ENCODE data around the gene MRPS10.
"Not testable (repeated sequence)": the region's sequence is repeated elsewhere in the genome, so short reads cannot be mapped to it uniquely, and the experiment has no call there.

The MRPS10 gene

DNA sequence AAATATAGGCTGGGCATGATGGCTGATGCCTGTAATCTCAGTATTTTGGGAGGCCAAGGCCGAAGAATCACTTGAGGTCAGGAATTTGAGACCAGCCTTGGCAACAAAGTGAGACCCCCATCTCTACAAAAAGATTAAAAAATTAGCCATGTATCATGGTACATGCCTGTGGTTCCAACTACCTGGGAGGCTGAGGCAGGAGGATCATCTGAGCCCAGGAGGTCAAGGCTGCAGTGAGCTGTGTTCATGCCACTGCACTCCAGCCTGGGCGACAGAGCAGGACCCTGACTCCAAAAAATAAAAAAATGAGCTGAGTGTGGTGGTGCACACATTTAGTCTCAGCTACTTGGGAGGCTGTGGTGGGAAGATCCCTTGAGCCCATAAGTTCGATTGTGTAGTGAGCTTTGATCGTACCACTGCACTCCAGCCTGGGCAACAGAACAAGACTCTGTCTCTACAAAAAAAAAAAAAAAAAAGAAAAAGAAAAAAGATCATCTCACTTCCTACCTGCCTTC, 12.8 kb downstream of the MRPS10 start:
- no peak for DNase-seq

DNA sequence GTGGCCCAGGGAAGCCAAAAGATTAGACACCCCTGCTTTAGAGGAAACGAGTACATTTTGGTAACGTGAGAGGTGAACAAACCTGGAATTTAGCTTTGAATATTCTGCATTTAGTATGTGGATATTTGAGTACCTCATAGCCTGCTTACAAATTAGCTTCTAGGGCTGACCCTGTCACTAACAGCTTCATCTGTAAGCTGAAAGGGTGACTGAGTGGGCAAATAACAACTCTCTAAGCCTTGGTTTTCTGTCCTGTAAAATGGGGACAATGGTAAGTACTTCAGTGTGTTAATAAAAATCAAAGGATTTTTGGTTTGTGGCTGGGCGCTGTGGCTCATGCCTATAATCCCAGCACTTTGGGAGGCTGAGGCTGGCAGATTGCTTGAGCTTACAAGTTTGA, 14.5 kb downstream of the MRPS10 start:
- no peak for DNase-seq

DNA sequence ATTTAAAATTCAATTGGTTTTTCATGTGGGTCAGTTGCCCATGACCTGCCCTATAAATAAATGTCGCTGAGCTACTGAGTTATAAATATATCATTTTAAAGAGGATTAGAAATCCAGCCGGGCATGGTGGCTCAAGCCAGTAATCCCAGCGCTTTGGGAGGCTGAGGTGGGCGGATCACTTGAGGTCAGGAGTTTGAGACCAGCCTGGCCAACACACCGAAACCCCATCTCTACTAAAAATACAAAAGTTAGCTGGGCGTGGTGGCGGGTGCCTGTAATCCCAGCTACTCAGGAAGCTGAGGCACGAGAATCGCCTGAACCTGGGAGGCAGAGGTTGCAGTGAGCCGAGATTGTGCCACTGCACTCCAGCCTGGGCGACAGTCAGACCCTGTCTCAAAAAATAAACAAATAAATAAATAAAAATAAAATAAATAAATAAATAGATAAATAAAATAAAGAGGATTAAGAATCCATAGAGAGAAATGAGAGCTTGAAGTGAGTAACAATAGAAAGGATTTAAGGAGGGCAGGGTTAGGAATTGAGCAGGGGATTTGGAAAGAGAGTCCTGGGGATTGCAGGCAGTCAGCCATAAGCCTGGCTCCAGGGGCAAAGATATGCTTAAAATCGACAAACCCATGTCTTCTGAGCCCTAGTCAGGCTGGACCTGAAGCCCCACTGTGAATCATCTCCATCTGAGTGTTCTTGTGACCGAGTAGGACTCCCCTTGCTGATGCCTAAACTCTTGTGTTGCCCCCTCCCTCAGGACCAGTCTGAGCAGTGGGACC, 15.3 kb downstream of the MRPS10 start:
- not testable (repeated sequence) for DNase-seq

DNA sequence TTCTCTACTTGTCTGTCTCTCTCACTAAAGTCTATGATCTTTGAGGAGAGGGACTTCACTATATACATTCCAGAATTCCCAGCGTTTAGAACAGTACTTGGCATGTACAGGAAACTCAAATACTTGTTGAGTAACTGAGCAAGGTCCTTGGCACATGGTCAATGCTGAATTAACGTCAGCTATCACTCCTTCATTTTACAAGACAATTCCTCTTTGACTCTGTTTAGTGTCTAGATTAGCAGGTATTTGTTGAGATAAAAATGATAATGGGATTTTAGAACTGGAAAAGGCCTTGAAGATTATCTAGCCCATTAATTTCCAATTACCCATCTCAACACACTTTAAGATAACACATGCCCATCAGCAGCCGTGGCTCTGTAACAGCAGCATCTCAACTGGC, 16.3 kb downstream of the MRPS10 start:
- DNase-seq = no peak

DNA sequence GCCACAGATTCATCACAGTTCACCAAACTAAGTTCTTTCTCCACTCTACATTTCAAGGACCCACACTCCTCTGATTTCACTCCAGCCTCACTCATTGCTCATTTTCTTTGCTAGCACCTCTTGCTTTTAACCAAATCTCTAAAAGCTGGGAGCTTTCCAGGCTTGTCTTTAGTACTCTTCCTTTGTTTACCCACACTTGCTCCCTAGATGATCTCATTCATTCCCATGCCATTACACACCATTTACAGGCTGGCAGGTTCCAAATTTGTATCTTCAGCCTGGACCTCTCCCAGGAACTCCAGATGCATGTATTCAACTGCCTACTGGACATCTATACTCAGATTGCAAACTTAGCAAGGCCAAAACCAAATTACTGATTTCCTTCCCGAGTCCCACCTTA, 17.6 kb downstream of the MRPS10 start:
- DNase-seq = no peak

DNA sequence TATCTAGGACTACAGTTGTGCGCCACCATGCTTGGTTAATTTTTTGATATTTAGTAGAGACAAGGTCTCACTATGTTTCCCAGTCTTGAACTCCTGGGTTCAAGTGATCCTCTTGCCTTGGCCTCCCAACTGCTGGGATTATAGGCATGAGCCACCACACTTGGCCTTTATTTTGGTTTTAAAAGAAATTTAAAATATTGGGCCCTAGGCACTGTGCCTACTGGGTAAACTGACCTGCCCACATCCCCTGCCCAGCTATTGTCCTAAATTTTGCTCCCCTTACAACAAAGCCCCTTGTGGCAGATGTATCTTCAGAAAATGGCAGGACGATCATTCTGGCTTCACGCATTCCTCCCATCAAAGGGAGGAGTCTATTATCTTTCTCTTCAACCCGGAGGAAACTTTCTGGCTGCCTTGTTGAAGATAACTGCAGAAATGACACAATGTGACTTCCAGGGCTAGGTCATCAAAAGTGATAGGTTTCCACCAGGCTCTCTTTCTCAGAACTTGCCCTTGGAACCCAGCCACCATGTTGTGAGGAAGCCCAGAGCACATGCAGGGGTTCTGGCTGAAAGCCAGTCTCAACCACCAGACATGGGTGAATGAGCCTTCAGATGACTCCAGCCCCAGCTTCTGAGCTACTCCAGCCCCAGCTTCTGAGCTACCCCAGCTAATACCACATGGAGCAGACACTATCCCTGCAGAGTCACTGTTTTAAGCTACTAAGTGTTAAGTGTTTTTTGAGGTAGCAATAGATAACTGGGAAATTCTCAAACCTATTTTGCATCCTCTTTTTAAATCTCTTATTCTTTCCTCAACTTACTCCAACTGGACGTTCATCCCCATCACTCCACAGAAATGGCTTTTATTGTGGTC, 18.3 kb downstream of the MRPS10 start:
- no peak for DNase-seq

DNA sequence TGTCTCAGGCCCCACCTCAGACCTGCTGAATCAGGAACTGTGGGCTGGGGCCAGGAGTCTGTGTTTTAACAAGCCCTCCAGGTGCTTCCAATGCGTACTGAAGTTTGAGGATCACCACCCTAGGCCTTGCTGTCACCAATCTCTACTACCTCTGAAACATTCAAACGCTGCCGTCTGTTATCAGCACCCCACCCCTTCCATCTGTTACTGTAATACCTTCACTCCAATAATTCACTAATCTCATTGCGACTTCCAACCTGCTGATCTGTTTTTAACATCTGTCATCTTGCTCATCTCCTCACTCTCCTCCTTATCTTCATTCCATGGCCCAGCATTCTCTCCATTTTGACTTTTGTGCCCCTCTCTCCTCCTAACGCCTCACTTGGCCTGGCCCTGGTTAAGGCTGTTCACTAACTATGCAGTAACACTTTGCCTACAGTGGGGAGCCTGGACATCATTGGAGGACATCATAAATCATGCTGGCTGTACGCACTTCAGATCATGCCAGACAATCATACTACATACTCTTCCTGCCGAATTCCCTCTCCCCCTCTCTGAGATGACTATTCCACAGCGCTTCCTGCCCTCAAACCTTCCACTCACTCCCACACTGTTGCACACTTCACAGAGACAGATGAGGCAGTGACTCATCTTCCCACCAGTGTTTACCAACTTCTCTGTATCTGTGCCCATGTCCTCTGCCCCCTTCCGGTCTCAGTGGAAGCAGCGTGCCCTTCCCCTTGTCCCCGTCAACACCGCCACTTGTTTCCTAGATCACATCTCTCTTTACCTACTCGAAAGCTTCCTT, 19.9 kb downstream of the MRPS10 start:
- no peak for DNase-seq

DNA sequence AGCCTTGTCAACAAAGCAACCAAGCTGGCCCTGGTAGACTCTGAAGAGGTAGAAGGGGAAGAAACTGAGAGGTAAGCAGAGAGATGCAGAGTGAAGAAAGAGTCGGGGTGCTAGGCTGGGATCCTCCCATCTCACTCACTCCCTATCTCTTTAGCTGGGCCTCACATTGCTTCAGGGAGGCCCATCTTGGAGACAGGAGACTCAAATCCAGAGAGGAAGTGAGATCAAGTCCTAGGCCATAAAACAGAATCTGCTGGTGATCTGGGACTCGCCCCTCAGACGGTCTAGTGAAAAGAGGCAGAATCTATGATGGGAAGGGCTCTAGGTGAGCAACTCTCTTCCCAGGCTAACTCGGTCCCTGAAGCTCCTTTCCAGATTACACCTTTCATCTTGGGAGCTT, 22.2 kb downstream of the MRPS10 start:
- no peak for DNase-seq

DNA sequence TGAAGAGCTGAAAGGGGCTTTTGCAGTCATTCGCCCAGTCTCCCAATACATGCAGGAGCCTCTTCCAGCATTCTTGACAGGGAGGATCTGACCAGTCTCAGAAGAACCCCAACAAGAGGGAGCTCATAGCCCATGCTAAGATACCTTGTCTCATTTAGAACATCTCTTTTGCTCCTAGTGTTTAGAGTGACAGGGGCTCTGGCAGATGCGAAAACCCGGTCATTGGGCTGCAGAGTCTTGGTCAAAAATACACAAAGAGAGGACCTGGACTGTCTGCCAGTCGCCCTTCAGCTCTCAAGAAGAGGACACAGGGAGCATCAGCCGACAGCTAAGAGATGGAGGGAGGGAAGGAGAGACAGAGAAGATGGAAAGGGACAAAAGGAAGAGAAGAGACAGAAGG, 23.6 kb downstream of the MRPS10 start:
- DNase-seq = no peak

DNA sequence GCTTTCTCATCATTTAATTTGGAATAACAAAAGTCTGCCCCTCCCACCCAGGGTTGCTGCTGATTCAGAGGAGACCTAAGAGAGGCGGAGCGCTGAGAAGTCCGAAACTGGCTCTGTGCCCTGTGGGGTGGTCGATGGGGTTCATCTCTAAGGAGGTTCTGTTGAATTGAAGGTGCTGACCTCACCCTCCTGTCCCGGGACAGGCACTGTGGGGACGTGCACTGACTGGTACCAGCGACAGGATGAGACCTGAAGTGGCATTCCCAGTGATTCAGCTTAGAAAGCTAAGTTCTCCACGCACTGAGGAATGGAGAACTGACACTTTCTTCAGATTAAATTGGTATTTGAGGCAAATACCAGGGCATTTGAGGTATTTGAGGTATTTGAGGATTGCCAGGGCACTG, 24.2 kb downstream of the MRPS10 start:
- no peak for DNase-seq

DNA sequence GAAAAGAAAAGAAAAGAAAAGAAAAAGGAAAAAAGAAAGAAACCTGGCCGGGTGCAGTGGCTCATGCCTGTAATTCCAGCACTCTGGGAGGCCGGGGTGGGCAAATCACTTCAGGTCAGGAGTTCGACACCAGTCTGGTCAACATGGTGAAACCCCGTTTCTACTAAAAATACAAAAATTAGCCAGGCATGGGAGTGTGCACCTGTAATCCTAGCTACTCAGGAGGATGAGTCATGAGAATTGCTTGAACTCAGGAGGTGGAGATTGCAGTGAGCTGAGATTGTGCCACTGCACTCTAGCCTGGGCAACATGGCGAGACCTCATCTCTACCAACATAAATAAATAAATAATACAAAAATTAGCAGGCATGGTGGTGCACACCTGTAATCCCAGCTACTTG, 25.3 kb downstream of the MRPS10 start:
- not testable (repeated sequence) for DNase-seq

DNA sequence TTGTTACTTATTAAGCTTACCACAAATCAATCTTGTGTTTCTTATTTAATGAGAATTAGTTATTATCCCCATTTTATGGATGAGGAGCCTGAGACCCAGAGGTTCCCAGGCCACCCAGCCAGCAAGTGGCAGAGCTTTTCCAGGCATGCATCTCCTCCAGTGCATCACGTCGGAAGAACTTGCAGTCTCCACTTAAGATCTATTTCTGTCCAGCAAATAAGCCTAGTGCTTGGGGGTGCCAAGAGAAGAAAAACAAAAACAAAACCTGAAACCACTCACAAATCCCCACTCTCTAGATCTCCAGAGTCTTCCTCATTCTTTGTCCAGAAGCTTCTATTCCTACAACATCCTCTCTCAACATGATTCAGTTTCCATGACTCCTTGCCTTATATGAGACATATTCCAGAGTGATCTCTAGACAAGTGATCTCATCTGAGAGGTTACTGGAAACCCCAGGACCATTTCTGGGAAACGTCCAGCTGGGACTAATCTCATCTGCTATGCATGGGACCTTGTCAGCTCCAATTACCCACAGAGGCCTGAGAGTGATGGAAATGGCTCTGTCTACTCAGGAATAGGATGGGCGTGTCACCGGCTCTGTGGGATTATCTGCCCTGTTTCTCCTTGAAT, 27.0 kb downstream of the MRPS10 start:
- DNase-seq = no peak

DNA sequence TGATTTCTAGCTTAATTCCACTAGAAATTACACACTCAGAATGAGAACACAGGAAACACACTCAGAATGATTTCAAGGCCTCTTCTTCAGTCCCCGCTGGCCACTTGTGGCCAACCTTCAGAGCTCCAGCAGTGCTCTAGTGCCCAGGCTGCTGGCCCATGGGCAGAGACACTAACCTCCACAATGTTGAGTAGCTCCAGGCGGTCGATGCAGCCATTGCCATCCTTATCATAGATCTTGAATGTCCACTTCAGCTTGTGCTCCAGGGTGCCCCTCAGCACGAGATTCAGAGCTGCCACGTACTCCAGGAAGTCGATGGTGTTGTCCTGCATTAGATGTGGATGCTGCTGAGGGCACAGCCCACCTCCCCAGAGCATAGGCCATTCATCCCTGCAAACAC, 29.3 kb downstream of the MRPS10 start:
- no peak for DNase-seq

DNA sequence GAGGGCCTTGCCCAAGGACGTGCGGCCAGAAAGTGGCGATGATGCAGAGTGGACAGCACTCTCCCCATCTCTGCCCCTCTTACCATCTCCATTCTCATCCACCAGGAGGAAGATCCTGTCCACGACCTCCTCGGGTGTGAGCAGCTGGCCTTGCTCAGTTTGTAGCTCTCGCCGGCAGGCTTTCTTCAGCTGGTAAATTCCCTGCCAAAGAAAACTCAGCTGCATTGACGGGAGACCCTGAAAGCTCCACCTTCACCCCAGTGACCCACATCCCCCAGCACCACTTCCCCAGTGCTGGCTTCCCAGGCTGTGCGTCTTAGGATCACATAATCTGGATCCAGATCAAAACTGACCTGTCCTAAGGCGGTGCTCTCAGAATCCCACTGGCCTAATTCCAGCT, 32.1 kb downstream of the MRPS10 start:
- DNase-seq = no peak

DNA sequence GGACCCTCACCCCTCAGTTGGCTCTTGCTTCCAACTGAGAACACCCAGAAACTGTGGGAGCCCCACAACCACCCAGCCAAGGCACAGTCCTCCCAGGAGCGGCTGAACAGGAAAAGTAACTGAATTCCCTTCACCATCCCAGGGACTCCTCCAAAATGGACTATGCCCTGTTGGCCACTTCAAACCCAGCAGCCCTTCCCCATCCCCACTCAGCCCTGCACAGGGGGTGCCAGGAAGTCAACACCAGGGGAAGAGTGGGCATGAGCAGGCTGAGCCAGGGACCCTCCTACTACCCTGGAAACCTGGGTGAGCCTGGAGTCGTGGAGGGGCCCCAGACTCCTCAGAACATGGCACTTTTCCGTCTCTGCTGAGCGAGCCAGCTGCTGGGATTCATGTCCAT, 33.2 kb downstream of the MRPS10 start:
- no peak for DNase-seq

DNA sequence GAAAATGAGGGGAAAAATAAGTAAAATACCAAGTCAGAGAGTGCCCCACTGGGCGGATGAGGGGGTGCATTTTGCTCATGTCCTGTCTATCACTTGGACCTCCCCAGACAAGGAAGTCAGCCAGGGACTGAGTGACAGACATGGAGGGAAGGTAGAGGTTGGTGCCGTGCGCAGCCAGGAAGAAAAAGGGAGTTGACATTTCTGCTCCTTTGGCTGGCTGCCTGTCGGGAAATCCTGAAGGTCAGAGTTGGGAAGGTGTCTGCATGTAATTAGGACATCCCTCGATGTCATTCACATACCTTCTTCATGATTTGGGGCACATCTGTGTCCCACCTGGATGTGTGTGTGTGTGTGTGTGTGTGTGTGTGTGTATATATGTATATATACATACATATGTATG, 35.6 kb downstream of the MRPS10 start:
- no peak for DNase-seq

DNA sequence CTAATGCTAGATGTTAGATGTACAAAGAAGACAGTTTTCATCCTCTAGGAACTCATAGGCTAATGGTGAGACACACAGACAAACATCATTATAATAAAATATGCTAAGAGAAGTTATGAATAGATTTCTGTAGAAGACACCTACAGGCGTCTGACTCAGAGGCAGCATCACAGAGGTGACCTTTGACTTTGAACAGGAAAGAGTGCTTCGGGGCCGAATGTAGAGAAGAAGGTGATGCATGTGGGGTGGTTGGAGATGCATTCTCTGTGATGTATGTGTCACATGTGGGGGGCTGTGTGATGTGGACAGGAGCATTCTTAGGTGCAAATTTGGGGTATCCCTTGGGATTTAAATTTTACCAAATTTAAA, 37.7 kb downstream of the MRPS10 start:
- DNase-seq = no peak

DNA sequence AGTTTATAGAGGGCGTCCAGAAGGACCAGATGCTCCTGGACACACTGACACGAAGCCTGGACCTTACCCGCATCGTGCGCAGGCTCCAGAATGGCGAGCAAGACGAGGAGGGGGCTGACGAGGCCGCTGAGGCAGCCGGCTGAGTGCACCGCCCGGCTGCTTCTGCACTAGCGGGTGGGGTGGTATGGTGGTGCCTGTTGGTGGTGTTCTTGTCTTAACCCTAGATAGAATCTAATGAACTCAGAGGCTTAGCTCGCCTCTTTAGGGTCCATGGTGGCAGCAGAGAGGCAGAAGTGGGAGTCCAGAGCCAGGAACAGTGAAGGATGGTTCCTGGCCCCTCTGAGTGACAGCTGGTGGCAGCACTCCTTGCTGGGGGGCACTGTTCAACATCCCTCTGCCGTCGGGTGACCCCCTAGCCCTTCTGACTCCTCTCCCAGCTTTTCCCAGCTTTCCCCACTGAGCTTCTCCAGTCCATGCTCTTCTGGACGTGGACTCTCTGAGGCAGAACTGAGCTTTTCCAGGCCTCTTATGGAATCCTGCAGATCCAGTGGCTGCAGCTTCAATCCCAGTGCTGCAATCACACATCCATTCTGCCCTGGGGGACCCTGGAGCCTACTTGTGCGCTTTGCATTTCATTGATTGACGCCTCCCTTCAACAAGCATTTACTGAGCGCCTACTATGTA, 38.3 kb downstream of the MRPS10 start:
- no peak for DNase-seq

DNA sequence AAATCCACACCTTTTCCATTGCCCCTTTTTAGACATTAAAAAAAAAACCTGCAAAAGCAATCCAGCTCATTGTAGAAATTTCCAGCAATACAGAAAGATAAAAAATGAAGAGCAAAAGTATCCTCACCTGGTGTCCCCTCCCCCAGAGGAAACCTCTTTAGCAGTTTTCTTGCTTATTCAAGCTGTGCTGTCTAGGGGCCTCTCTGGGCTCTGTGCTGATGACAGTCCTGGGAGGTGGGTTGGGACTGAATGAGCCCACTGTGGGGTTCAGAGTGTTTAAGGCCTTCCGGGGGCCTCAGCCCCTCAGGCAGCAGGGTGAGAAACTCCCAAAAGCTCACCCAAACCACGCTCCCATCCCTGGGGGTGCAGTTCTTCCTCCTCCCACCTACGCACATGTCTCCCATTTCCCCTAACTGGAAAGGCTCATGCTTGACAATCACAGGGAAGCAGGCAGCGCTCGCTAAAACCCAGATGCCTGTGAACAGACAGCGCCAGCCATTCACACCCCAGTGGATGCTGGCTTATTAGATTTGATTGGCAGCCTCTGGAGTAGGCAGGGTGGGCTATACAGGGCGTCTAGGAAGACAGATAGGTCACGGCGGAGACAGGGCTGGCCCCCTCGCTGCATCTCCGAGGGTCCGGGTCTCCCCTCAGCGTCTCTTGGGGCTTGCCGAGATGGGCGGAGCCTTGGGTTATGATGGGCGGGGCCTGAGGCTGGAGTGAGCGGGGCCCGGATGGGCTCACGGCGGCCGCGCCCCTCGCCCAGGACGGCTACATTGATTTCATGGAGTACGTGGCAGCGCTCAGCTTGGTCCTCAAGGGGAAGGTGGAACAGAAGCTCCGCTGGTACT, 39.9 kb downstream of the MRPS10 start:
- DNase-seq = no peak

DNA sequence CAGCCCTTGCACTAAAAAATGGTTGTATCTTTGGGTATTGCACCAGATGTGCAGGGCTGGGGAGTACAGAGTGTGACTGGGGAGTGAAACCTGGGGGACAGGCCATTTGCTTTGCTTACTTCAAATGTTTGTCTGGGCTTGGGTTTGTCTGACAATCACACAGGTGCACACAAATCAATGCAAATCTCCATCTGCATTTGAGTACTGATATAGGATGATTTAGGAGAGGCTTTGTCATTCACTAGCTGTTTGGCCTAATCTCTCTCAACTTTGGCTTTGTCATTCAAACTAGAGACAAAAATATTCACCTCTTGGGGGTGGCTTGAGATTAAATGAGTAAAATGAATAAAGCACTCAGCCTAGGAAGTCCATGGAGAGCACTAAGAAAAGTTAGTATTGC, 40.7 kb downstream of the MRPS10 start:
- no peak for DNase-seq

DNA sequence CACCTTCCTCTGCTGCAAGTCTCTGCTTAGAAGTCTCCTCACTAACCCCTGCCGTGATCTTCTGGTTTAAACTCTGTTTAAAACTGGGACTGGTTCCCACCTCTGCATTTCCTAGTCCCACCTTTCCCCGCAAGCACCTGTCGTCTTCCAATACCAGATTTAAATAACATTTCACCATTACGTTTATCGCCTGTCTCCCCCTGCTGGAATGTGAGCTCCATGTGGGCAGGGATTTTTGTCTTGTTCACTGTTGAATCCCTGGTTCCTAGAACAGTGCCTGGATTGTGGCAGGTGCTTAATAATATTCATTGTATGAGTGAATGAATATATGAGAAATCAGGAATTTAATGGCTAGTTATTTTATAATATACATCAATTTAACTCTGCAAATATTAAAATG, 41.8 kb downstream of the MRPS10 start:
- no peak for DNase-seq

All from GOT3 (cell line).